Loucy (cell line): Measurements from ENCODE around the gene PPIF.

Source experiments
- CTCF ChIP-seq: fragments of 200-600 bp; sonication (generic); conservative IDR thresholded peaks from 2 replicates; pipeline ENCODE4 v1.5.1; 2014; ENCODE audit warnings: mild to moderate bottlenecking, antibody characterized with exemption, low read length
- EZH2phosphoT487 ChIP-seq: fragments of 200-600 bp; IDR thresholded peaks from 2 replicates; pipeline ENCODE4 v1.6.1; 2018; ENCODE audit warnings: antibody characterized with exemption, mild to moderate bottlenecking, moderate library complexity, borderline replicate concordance

GRCh38 chr10:79318369-79318768 lies 28.9 kb upstream of the PPIF start:
- TF ChIP-seq CTCF (no peak), EZH2phosphoT487 (no peak)
